NK-92 (cell line): ENCODE data around the gene ADPGK.

ENCODE experiments used
- DNase-seq: peaks from one replicate; lab custom pipeline; 2025; ENCODE audit not compliant: unreplicated experiment; lab: John Stamatoyannopoulos, UW

Gene ADPGK

DNA sequence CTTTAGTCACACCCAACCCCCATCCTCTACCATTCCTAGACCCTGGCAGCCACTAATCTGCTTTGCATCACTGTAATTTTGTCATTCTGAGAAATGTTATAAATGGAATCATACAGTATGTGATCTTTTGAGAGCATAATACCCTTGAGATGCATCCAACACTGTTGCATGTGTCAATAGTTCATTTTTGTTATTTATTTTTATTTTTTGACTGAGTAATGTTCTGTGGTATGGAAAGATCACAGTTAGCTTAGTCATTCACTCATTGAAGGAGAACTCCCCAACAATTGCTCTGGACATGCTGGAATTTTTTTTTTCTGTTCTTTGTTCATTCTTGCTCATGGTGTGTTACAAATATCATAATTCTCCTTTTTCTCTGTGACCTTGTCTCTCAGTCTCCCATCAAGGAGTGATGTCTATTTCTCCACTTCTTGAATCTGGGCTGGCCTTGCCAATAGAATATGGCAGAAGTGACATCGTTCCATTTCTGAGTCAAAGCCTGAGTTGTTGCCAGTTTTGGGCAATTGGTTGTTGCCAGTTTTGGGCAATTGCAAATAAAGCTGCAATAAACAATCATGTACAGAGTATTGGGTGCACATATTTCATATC, 6.8 kb upstream of the ADPGK start:
- no peak for DNase-seq

DNA sequence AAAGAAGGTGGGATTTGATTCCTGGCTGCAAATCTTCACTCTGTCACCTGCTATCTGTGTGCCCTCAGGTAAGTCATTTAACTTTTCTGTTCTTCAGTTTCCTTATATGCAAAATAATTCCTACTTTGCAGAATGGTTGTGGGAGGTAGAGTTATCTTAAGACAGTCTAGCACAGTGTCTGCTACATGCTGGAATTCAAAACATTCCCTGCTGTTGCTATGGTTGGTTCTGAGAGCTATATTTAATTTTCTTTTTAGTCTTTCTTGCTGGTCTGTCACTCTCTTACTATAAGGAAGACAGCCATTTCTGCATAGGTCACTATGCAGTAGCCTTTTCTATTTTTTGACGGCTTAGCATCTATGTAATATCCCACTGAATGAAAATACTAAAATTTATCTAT, 4.0 kb upstream of the ADPGK start:
- DNase-seq = no peak

GRCh38 chr15:72786676-72787345, 3.3 kb upstream of the ADPGK start:
- no peak for DNase-seq

DNA sequence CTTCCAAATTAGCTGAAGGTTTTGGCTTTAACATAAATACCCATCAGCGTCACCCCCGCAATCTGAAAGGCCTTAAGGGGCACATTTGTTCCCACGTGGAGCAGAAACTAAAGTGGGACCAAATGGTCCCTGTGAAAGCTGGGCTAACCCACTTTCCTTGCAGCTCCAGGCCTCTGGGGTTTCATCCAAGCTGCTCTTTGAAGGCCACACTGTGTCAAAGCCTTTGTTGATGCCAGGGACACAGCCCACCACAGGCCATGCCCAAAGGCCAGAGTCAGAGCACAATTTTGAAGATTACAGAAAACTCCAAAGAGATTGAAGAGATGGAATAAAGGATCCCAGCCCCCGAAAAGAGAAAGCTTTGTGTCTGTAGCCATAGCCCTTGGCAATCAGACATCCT, 2.7 kb upstream of the ADPGK start:
- no peak for DNase-seq

- DNase-seq = no peak
These were observed 2.3 kb upstream of the ADPGK start for GRCh38 chr15:72785841-72786240.

- no peak for DNase-seq
These were observed 1.9 kb upstream of the ADPGK start for GRCh38 chr15:72785432-72785831.

DNA sequence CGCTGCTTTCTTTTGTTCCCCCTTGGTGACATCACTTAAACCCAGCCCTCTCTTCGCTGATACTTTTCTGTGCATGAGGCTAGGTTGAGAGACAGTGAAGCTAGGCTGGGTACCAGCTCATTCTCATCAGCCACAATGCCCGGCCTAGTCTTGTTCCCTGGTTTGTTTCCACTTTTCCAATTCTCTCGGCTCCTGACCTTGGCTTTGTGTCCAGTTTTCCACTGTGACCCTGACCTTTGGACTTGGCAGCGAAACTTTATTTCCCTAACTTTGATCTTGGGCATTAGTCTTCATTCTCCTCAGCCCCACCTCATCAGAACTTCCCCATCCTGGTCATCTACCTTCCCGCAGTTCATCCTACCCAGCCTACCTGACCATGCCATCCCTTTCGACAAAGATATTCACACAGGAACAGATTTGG, 908 bp upstream of the ADPGK start:
- DNase-seq = no peak

GRCh38 chr15:72783004-72783639, 436 bp downstream of the ADPGK start:
- no peak for DNase-seq

DNA sequence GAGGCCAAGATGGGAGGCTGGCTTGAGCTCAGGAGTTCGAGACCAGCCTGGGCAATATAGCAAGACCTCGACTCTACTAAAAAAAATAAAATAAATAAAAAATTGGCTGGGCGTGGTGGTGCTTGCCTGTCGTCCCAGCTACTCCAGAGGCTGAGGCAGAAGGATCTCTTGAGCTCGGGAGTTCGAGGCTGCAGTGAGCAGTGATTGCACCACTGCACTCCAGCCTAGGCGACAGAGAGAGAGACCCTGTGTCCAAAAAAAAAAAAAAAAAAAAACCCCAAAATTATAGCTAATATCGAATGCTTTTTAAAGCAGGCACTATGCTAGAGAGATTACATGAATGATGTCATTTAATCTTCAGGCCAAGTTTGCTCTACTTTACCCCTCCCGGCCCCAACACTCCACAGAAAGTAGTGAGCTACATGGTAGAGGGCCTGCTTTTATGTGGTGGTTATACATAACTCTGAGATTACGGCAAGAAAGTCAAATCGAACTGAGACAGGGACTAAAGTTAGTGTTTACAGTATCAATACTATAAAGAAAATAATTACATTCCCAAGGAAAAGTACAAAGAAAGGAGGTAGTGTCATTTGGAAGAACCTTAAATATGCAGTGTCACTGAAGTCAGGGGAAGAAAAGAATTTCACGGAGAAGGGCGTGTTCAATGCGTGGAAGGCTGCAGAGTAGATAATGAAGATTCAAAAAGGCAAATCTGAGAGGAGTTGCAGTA, 1.1 kb downstream of the ADPGK start:
- no peak for DNase-seq

- no peak for DNase-seq
These were observed 1.9 kb downstream of the ADPGK start for GRCh38 chr15:72781631-72782030.

- DNase-seq = no peak
These were observed 4.8 kb downstream of the ADPGK start for GRCh38 chr15:72778796-72779195.

GRCh38 chr15:72774696-72775383, 8.7 kb downstream of the ADPGK start:
- no peak for DNase-seq

DNA sequence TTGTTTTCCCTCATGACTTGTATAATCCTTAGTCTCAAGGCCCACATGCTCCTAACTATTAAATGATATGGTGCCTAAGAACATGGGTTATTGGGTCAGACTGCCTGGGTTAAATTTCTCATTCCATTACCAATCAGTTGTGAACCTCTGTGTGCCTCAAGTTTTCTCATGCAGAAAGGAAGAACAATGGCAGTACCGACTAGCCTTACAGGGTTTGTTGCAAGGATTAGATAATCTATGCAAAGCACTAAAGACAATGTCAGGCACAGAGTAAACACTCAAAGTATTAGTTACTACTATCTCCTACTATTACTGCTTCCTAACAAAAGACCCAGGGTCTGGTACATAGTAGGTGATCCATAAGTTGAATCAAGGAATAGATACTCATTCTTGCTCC, 12.2 kb downstream of the ADPGK start:
- DNase-seq = no peak

GRCh38 chr15:72770673-72771328, 12.8 kb downstream of the ADPGK start:
- no peak for DNase-seq

DNA sequence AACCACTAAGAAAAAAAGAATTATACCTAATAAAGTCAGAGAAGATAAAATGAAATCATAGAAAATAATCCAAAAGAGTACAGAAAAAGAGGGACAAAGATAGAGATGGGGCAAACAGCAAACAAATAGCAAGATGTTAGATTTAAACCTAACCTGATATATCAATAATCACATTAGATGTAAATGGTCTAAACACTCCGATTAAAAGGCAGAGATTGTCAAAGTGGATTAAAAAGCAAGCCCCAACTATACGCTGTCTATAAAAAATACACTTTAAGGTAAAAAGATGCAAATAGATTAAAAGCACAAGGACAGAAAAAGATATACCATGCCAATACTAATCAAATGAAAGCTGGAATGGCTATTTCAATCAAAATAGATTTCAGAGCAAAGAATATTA, 16.8 kb downstream of the ADPGK start:
- no peak for DNase-seq

- no peak for DNase-seq
These were observed 17.5 kb downstream of the ADPGK start for GRCh38 chr15:72766025-72766424.

GRCh38 chr15:72764656-72765055, 18.9 kb downstream of the ADPGK start:
- no peak for DNase-seq

- DNase-seq = no peak
These were observed 22.8 kb downstream of the ADPGK start for GRCh38 chr15:72760590-72761260.

DNA sequence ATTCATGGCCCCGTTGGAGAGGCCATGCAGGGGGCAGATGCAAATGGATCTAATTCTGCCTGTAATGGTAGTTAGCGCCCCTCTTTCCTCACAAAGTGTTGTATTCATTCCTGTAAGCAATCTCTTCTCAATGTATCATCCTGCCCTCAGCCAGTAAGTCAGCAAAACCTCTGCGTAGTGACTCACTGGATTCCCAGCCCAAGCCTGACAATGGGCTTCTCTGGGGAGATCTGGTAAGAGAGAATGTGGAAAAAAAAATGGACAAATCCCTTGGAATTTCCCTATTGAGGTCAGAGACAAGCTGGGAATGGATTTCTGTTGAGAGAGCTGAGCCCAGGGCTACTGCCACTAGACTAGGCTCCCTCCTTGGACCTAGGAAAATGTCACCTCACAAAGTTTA, 25.4 kb downstream of the ADPGK start:
- DNase-seq = no peak

DNA sequence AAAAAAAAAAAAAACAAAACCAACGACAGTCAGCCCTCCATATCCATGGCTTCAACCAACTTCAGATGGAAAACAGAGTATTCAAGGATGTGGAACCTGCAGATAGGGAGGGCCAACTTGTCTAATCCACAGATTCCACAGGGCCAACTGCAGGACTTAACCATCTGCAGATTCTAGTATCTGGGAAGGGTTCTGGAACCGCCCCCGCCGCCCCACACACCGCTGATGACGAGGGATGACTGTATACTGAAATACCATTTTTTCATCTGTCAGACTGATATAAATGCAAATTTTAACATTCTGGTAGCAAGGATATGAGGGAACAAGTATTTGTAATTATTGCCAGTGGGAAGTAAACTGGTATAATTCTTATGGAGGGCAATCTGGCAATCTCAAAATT, 29.5 kb downstream of the ADPGK start:
- no peak for DNase-seq
